Measurements from ENCODE around the gene MYO18A.
"Not testable (repeated sequence)": the region's sequence is repeated elsewhere in the genome, so short reads cannot be mapped to it uniquely, and the experiment has no call there.

MYO18A gene

DNA sequence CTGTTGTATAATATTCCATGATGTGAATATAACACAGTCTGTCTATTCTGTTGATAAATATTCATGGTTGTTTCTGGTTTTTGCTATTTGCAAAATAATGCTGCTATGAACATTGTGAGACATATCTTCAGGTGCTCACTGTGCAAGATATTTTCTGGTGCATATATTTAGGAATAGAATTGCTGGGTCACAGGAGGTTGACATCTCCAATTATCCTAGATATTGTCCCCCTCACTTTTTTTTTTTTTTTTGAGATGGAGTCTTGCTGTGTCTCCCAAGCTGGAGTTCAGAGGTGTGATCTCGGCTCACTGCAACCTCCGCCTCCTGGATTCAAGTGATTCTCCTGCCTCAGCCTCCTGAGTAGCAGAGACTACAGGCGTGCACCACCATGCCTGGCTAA is 14.5 kb upstream of the MYO18A start:
- no peak for DNase-seq (ENCODE audit: low spot score)

DNA sequence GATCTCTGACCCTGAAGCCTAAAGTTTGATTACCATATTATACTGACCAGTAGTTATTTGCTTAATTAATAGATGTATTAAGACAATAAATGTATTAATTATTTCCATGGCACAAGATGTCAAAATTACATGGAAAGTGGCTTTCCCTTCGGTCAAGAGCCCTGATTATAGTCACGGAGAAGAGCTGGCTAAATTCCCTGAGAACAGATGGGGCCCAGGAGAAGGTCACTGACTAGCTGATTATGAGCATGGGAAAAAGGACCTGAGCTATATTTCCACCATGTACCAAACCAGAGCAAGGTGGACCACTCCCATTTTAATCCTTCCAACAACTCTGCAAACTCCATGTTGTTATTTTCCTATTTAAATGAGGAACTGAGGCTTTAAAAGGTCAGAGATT is 12.9 kb upstream of the MYO18A start:
- no peak for DNase-seq (ENCODE audit: low spot score)

DNA sequence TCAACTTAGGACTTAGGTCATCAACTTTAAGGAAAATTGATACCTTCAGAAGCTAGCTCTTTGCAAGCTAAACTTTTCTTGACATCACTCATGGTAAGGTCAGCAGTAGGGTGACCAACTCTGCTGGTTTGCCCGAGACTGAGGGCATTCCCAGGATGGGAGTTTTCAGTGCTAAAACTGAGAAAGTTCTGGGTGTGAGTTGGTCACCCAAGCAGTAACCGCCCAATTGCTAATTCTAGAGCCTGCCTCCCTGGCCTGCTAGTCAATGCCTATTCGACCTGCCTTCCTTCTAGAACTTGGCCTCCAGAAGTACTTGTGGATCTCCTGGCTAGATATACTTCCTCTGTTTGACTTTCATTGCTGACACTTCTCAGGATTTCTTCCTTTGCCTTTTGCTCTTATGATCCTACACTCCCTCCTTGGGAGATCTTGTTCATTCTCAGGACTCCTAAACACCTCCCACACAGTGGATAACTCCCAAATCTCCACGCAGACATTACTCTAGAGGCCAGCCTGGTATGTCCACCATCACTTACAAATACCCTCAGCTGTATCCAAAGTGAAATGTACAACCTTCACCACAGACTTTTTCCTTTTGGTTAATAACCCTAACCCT is 10.5 kb upstream of the MYO18A start:
- no peak for DNase-seq (ENCODE audit: low spot score)

DNA sequence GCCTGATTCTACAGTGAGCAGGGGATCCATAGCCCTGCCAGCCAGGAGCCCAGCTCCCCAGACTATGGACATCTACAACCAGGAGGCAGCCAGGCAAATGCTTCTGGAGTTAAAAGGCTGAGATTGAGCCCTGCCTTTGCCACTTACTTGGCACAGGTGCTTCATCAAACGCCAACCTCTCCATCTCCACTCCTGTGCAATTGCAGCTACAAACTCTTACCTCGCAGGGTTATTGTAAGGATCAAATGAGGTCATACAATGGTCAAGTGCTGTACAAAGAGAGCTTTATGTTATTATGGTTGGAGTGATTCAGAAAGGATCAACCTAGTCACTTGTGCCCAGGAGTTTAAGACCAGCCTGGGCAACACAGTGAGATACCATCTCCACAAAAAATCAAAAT is 9.8 kb upstream of the MYO18A start:
- no peak for DNase-seq (ENCODE audit: low spot score)

DNA sequence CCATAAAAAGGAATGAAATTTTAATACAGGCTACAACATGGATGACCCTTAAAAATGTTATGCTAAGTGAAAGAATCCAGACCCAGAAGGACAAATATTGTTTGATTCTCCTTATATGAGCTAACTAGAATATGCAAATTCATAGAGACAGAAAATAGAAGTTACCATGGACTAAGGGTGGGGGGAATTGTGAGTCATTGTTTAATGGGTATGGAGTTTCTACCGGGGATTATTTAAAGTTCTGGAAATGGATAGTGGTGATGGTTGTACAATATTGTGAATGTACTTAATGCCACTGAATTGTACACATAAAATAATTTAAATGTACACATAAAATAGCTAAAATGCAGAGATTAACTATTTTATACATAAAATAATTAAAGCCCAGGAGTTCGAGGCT is 9.2 kb upstream of the MYO18A start:
- no peak for DNase-seq (ENCODE audit: low spot score)

DNA sequence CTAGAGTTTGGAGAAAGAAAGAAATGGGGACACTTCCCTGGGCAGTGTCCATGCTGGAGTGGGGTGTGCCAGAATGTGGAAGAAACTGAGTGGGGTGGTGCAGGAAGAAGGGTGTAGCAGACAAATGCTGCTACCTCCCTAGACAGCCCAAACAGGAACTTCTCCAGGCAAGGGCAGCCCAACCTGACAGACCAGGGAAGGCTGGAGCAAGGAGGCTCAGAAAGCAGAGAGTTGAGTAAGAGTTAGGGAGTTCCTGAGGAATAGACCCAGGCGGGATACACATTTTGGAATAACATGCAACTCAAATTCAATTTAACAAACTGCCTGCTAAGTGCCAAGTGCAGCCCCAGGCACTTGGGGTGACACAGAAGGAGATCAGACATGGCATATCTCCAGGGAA is 1.0 kb upstream of the MYO18A start:
- DNase-seq (ENCODE audit: low spot score): no peak

DNA sequence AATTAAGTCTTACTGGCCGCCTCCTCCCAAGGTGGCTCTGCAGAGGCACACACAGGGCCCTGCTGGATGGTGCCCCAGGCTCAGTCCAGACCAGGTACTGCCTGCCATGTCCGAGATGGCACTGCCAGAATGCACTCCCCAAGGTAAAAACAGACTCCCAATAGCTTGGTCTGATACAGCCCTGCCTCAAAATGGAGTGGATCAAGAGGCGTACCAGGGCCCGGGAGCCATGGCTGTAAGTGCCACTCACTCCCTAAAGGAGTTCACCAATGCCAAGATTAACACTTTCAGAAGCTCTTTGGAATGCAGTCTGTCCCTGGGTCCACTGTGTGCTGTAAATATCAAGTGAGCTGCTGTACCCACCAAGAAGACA is 576 bp upstream of the MYO18A start:
- DNase-seq (ENCODE audit: low spot score): no peak

DNA sequence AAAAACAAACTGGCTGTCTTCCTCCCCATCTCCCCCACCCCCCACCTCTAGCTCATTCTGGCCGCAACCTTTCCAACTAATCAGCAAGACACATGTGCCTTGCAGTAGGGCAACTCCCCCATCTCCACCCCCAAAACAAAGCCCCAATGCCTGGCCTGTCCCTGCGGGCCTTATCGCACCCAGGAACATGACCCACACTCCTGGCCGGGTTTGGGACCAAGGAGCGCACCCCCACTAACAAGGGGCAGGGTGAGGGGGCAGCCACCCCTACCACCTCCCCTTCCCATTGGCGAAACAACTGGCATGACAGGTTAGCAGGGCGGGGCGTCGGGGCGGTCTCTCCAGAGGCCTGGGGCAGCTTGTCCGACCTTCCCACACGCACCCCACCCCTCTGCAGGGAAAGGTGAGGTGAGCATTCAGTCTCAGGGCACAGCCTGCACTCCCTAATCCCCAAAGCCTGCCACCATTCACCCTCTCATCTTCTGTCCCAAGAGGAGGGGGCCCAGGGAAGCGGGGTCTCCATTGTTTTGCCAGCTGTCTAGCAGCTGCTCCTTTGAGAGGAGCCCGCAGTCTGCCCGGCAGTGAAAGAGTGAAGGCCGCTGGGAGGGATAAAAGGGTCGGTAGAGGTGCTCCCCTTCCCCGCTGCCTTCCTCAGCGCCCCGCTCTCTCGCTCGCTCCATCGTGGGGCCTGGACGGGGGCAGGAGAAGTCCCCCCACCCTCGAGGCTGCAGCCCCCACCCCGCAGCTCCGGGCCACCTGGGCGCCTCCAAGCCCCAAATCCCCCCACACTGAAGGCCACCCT is 765 bp downstream of the MYO18A start:
- DNase-seq (ENCODE audit: low spot score): no peak

DNA sequence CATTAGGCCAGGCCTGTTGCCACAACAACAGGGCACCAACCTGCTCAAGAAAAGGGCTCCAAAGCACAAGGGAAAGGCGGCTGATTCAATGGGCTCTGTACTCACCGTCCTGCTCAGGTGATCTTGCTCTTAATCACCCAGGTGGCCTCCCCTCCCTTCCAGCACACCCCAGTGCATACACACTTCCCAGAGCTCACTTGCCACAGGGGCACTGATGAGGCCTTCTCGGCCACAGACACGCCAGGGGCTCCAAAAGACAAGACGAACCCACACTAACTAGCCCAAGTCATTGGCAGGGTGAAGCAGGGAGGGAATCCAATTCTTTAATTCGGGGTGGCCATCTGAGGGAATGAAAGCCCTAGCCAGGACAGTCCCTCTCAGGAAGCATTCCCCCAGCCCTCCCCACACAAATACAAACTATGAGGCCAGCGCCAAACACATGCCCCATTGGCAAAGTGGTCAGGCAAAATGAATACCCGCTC is 1.4 kb downstream of the MYO18A start:
- DNase-seq (ENCODE audit: low spot score): no peak

DNA sequence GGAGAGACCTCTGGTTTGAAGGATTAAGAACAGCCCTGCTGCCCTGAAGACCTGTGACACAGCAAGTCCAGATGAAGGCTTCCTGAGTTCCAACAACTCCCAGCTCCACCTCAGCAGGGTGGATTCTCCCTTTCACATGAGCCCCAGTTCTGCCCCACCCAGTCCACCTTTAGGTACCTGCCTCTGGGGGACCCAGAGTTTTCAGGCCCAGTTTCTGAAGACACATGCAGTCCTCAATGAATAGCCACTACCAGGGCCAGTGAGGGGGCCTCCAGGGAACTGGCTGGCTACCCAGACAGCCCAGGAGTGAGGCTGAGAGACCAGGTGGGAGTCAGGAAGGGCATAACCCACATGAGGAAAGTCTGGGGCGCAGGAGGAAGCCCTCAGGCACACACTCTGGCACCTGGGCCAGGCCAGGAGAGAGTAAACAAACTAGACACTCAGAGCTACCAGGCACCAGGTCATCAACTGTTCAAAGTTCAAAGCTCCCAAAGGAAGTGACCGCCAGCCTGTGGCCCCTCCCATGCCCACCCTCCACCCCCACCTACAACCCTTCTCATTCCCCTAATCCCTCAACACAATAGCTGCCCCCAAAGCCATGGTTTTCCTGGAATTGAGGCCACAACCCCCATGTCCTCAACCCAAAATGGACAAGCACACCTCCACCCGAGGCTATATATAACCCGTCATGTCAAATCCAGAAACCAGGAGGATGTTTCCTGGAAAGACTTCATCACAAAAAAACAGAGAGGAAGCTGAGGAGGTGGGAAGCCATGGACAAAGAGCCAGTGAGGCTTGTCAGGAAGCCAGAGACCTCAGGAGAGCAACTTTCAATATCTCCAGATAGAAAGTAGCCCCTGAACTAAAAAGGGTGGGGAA is 2.1 kb downstream of the MYO18A start:
- DNase-seq (ENCODE audit: low spot score): no peak

DNA sequence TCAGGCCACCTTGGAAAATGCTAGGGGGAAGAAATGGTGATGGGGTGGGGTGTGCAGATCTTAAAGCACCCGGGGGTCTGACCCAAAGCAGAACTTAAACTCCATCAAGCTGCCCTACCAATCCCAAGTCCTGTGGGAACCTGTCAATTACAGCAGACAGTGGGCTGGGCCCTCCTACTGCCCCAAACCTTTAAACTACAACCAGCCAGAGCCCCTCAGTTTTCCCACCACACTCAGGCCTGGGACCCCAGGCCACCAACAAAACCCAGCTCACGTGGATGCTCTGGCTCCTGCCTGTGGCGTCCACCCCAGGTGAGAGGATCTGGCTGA is 2.7 kb downstream of the MYO18A start:
- no peak for DNase-seq (ENCODE audit: low spot score)

DNA sequence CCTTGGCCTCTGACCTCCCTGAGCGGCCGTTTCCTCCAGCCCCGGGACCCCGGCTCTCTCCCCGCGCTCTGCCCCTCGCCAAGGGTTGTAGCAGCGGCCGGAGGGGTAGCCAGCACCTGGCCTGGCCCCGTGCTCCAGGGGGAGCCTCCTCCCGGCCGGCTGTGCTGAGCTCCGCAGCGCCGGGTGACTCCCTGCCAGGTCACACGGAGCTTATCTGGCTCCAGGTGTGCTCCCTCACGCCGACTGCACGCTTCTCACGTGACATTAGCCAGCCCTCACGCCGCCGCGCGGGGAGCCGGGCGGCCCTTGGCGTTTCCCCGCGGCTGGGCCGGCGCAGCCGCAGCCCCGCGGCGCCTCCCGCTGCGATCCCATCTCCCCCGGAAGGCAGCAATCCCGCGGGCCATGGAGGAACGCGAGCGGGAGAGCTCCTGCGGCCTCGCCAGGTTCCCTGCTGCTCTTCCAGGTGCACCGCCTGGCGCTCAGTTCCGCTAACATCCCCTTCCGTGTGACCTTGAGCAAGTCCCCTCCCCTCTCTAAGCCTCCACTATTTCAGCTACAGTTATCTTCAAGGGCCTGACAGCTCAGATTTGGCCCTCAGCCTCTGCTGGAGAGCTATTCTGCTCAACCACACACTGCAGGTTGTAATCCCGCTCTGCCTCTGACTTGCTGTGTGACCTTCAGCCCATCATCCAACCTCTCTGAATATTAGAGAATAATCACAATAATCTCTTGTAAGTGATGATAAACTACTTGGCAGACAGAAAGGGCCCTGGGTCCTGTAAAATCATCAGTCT is 3.4 kb downstream of the MYO18A start:
- DNase-seq (ENCODE audit: low spot score): peak; percentile 80

DNA sequence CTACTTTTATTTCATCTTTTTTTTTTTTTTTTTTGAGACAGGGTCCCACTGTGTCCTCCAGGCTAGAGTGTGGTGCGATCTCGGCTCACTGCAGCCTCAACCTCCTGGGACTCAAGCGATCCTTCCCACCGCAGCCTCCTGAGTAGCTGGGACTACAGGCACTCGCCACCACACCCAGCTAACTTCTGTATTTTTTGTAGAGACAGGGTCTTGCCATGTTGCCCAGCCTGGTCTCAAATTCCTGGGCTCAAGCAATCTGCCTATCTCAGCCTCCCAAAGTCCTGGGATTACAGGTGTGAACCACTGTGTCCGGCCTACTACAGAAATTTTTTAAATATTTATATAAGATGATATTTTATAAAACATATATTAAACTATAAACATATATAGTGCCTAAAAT is 4.8 kb downstream of the MYO18A start:
- no peak for DNase-seq (ENCODE audit: low spot score)

DNA sequence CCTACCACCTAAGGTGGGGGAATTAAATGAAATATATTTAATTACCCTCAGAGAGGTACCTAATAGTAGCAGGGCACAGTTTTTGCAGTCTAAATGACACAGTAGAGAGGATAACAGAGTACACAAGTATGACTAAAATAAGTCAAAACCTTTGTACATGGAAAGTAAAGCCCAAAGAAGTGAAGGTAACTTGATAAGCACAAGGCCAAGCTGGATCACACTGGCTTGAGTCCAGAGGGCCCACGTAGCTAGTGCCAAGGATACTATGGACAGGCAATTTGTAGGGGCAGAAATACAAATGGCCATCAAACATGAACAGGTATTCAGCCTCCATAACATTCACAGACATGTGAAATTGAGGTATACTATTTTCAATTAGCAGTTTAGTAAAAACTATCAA is 7.6 kb downstream of the MYO18A start:
- no peak for DNase-seq (ENCODE audit: low spot score)

DNA sequence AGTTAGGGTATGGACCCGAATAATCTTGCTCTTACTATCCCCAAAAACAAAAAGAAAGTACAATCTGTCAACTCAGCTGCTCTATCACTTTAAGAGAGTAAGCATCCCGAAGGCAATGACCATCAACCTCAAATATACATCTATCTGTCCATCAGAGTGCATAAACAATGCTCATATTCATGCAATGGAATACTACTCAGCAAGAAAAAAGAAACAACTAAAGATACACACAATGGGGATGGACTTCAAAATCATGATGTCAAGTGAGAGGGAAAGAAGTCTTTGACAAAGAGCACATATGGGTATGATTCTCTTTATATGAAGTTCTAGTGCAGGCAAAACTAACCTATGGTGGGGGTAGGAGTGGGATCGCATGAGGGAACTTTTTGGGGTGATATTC is 9.5 kb downstream of the MYO18A start:
- no peak for DNase-seq (ENCODE audit: low spot score)

DNA sequence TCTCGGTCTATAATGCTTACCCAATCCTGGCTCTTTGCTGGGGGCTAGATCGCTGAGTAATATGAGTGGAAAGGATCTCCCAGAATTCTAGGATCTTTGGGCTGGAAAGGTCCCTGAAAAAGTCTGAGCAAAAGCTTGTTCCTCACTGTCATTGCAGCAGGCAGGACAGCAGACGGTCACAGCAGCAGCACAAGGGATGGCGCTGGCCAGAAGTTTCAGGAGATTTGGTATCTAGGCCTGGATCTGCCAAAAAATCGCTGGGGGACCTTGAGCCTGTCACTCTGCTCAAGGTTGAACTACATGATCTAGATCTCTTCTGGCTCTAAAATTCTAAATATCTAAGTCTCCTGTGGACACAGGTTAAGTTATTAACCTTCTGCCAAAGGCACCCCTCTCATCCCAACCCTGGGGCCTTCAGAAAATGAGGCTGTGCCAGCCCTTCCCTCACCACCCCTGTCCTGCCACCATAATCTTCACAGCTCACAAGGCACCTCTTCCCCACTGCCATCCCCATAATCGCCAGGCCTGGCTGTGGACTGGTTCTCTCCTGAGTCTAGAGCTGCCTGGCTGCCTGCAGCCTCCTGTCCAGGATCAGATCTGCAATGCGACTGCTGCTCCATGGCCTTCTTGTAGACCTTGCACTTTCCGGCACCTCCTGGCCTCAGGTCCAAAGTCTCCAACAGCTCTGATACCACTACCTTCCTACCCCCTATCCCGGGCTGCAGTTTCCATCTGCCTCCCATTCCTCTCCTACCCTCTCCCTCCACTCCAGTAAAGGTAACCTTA is 10.2 kb downstream of the MYO18A start:
- no peak for DNase-seq (ENCODE audit: low spot score)

DNA sequence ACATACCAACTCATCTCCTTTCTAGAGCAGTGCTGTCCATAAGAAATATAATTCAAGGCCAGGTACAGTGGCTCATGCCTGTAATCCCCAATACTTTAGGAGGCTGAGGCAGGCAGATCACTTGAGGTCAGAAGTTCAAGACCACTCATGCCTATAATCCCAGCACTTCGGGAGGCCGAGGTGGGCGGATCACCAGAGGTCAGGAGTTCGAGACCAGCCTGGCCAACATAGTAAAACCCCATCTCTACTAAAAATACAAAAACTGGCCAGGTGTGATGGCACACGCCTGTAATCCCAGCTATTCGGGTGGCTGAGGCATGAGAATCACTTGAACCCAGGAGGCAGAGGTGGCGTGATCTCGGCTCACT is 11.5 kb downstream of the MYO18A start:
- not testable (repeated sequence) for DNase-seq (ENCODE audit: low spot score)

DNA sequence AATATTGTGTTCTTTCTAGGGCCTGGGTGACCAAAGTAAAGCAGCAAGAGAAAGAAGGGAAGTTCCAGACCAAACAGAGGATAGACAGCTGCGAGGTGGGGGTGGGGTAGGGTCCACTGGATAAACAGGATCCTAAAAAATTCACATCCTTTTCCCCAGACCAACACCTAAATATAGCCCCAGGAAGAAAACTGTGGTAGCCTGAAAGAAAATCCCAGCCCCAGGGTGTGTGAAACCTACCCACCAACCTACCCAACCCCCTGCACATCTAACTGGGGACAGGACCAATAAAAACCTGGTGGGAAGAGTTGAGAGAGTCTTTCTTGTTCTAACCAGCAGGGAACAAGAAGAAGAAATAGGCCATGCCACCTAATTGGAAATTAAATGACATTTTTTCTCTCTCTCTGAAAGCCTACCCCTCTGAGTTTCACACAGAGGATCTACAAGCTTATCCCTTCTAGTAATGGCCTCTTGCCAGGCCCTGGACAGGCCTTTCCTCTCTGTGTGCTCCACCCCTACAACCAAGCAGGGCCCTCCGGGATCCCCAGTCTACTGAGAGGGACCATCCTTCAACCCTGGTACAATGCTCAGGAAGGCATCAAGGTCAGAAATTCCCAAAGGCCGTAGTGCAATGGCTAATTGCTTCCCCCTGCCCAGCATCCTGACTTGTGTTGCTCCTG is 12.0 kb downstream of the MYO18A start:
- no peak for DNase-seq (ENCODE audit: low spot score)

DNA sequence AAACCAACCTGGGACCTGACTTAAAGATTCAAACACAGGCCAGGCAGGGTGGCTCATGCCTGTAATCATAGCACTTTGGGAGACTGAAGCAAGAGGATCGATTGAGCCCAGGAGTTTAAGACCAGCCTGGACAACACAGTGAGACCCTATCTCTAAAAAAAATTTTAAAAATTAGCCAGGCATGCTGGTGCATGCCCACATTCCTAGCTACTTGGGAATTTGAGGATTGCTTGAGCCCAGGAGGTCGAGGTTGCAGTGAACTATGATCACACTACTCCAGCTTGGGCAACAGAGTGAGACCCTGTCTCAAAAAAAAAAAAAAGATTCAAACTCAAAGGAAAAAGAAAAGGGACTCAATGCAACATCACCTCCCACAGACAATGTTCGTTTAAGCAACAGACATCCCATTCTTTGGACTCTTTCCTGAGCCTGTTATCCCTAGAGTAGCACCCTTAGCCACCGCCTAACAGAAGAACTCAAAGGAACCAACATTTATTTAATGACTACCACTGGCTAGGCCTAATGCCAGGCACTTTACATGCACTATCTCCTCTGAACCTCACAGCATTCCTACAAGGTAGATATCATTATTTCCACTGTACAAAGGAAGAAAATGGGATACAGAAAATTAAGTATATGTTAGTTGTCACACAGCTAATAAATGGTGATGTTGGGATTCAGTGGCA is 12.7 kb downstream of the MYO18A start:
- no peak for DNase-seq (ENCODE audit: low spot score)

DNA sequence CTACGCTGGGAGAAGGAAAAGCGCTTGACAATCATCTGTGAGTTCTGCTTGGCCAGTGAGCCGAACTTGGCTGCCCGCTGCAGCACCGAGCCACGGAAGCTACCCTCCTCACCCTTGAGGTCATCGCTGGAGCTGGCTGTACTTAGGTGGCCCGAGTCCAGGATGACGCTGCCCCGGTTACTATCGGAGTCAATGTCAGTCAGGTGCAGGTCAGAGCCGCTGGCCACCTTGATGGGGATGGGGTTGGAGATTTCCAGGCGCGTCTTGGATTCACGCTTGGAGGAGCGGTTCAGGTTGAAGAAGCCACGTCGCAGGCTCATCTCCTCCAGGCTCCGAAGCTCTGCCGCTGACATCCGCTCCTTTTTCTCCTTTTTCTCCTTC is 13.7 kb downstream of the MYO18A start:
- no peak for DNase-seq (ENCODE audit: low spot score)
